GM12878 (cell line): ENCODE results near the gene LPA. TPM values are rescaled to one million over a fixed set of nuclear protein-coding genes. Genes with fewer than 3 reads are reported as not detected.

ENCODE experiments used
- ATAC-seq: fragments of 200-7000 bp; cut with Tn5 transposase; 3 replicates; pipeline ENCODE4 v1.9.1; 2020; ENCODE audit warnings: mild to moderate bottlenecking, moderate library complexity
- BruUV-seq: library from RNA; stranded (reverse); fragments of 400-500 nt; replicated peaks from 2 replicates; lab custom pipeline; 2021; lab: Mats Ljungman, UMichigan
- CTCF ChIA-PET: fragments of 300-600 bp; sonication (Branson Sonifier 250); formaldehyde crosslinking; extraction: SDS; loops from one replicate; lab custom pipeline; 2021; ENCODE audit warnings: inconsistent platforms; lab: Yijun Ruan, JAX
- POLR2A ChIA-PET: fragments of 350-600 bp; formaldehyde crosslinking; extraction: SDS; loops from one replicate; lab custom pipeline; 2021; ENCODE audit warnings: inconsistent platforms; lab: Charles Lee
- RAD21 ChIA-PET: fragments of 300-600 bp; sonication (Branson Sonifier 250); formaldehyde crosslinking; loops from one replicate; lab custom pipeline; 2023; ENCODE audit warnings: antibody characterized with exemption; ENCODE audit not compliant: unreplicated experiment; lab: Charles Lee
- SMC1A ChIA-PET: fragments of 300-600 bp; sonication (Branson Sonifier 250); formaldehyde crosslinking; loops from one replicate; lab custom pipeline; 2023; ENCODE audit not compliant: unreplicated experiment, uncharacterized antibody; lab: Charles Lee
- DNase-seq: peaks from one replicate; pipeline ENCODE4 v3.0.0-alpha.2; 2011; ENCODE audit warnings: low read depth, low spot score
- FAIRE-seq: peaks from 3 replicates; lab custom pipeline; 2011; peaks lifted over from hg19 to GRCh38; lab: Jason Lieb, UNC
- H2AFZ ChIP-seq: 2 replicates; pipeline ENCODE4 v1.6.0; 2011; ENCODE audit warnings: low read depth, low read length, control low read depth; ENCODE audit not compliant: control insufficient read depth
- H3K27ac ChIP-seq: 2 replicates; pipeline ENCODE4 v1.5.1; 2011; ENCODE audit warnings: control low read depth; ENCODE audit not compliant: control insufficient read depth, insufficient read depth
- H3K27me3 ChIP-seq, 2 experiments: replicated peaks in 1 of 2; 2 replicates each; pipeline versions ENCODE4 v1.6.0 to v1.6.1; 2011; ENCODE audit warnings: low read length in 1 of 2; ENCODE audit not compliant: control insufficient read depth in 2 of 2, insufficient read depth in 2 of 2
- H3K36me3 ChIP-seq, 2 experiments: 2 replicates each; pipeline ENCODE4 v1.5.1; 2011; ENCODE audit warnings: low read length in 1 of 2; ENCODE audit not compliant: control insufficient read depth in 2 of 2, insufficient read depth in 2 of 2
- H3K4me1 ChIP-seq: 2 replicates; pipeline ENCODE4 v1.6.1; 2011; ENCODE audit warnings: mild to moderate bottlenecking, low read length, moderate library complexity, mixed read lengths; ENCODE audit not compliant: control insufficient read depth, insufficient read depth
- H3K4me2 ChIP-seq: 2 replicates; pipeline ENCODE4 v1.6.0; 2011; ENCODE audit warnings: control low read depth; ENCODE audit not compliant: control insufficient read depth, insufficient read depth
- H3K4me3 ChIP-seq: fragments of 200-600 bp; sonication (generic); 2 replicates; pipeline ENCODE4 v1.5.1; 2016
- H3K79me2 ChIP-seq: 2 replicates; pipeline ENCODE4 v1.6.0; 2011; ENCODE audit warnings: low read length; ENCODE audit not compliant: control insufficient read depth, insufficient read depth
- H3K9ac ChIP-seq: 2 replicates; pipeline ENCODE4 v1.8.0; 2011; ENCODE audit warnings: low read length, control low read depth, mixed read lengths; ENCODE audit not compliant: control insufficient read depth, insufficient read depth
- H3K9me3 ChIP-seq: replicated peaks from 3 replicates; pipeline ENCODE4 v1.5.1; 2011; ENCODE audit warnings: mild to moderate bottlenecking, low read length; ENCODE audit not compliant: control insufficient read depth, insufficient read depth
- H4K20me1 ChIP-seq: 2 replicates; pipeline ENCODE4 v1.6.0; 2011; ENCODE audit not compliant: control insufficient read depth, insufficient read depth
- ASH2L ChIP-seq: fragments of 300-600, 200-600 bp; sonication (generic); IDR thresholded peaks from 2 replicates; pipeline ENCODE4 v1.6.1; 2017; ENCODE audit warnings: low read depth, mild to moderate bottlenecking, borderline replicate concordance
- ETV6 ChIP-seq, 2 experiments: fragments of 450-650 bp in 1 of 2; IDR thresholded peaks in 1 of 2; conservative IDR thresholded peaks in 1 of 2; 2 replicates each; pipeline ENCODE4 v1.6.1; 2014; ENCODE audit warnings: antibody characterized with exemption in 1 of 2, borderline replicate concordance in 1 of 2, low read depth in 1 of 2, mild to moderate bottlenecking in 1 of 2, moderate library complexity in 1 of 2
- HDAC2 ChIP-seq: fragments of 200-600 bp; sonication (generic); IDR thresholded peaks from 2 replicates; pipeline ENCODE4 v1.6.1; 2017
- JUND ChIP-seq: IDR thresholded peaks from 2 replicates; pipeline ENCODE4 v1.6.1; 2012; ENCODE audit warnings: low read depth, mild to moderate bottlenecking, low read length, improper control_type of control experiment, moderate library complexity
- MYB ChIP-seq: fragments of 150-350 bp; IDR thresholded peaks from 2 replicates; pipeline ENCODE4 v1.6.1; 2014; ENCODE audit warnings: mild to moderate bottlenecking, low read depth, low read length, borderline replicate concordance
- NFYA ChIP-seq: IDR thresholded peaks from 2 replicates; pipeline ENCODE4 v1.6.1; 2011; ENCODE audit warnings: low read depth, mild to moderate bottlenecking, low read length, improper control_type of control experiment, borderline replicate concordance
- NR2C2 ChIP-seq: IDR thresholded peaks from 2 replicates; pipeline ENCODE4 v1.6.1; 2011; ENCODE audit warnings: borderline replicate concordance, low read depth; ENCODE audit not compliant: control insufficient read depth, insufficient read length
- NR2F1 ChIP-seq: fragments of 450-650 bp; conservative IDR thresholded peaks from 2 replicates; pipeline ENCODE4 v1.6.1; 2017; ENCODE audit warnings: mild to moderate bottlenecking
- PRDM15 ChIP-seq: fragments of 450-650 bp; formaldehyde crosslinking; IDR thresholded peaks from 2 replicates; pipeline ENCODE4 v1.4.0; 2020; ENCODE audit warnings: mild to moderate bottlenecking, moderate library complexity
- RB1 ChIP-seq: fragments of 450-650 bp; formaldehyde crosslinking; IDR thresholded peaks from 2 replicates; pipeline ENCODE4 v1.6.1; 2017; ENCODE audit warnings: mild to moderate bottlenecking, borderline replicate concordance
- RELA ChIP-seq: fragments of 450-650 bp; IDR thresholded peaks from 2 replicates; pipeline ENCODE4 v1.8.0; 2014; ENCODE audit warnings: borderline replicate concordance; ENCODE audit not compliant: partially characterized antibody
- RUNX3 ChIP-seq: IDR thresholded peaks from 2 replicates; pipeline ENCODE4 v1.6.1; 2012; ENCODE audit warnings: low read length, inconsistent platforms
- SMARCA5 ChIP-seq: fragments of 450-650 bp; IDR thresholded peaks from 2 replicates; pipeline ENCODE4 v1.6.1; 2017; ENCODE audit warnings: mild to moderate bottlenecking
- SUPT20H ChIP-seq: IDR thresholded peaks from 2 replicates; pipeline ENCODE4 v1.6.1; 2011; ENCODE audit warnings: low read depth, mild to moderate bottlenecking, low read length, moderate library complexity, borderline replicate concordance; ENCODE audit not compliant: control insufficient read depth
- TAF1 ChIP-seq: IDR thresholded peaks from 2 replicates; pipeline ENCODE4 v1.6.1; 2011; ENCODE audit warnings: mild to moderate bottlenecking, low read depth, low read length, borderline replicate concordance
- WRNIP1 ChIP-seq: IDR thresholded peaks from 2 replicates; pipeline ENCODE4 v1.6.1; 2011; ENCODE audit warnings: low read depth, low read length, improper control_type of control experiment, borderline replicate concordance
- YBX1 ChIP-seq: fragments of 450-650 bp; IDR thresholded peaks from 2 replicates; pipeline ENCODE4 v1.6.1; 2016; ENCODE audit warnings: antibody characterized with exemption
- ZNF384 ChIP-seq: IDR thresholded peaks from 2 replicates; pipeline ENCODE4 v1.6.1; 2012; ENCODE audit warnings: low read depth, mild to moderate bottlenecking, low read length, improper control_type of control experiment, borderline replicate concordance
- ZZZ3 ChIP-seq: IDR thresholded peaks from 2 replicates; pipeline ENCODE4 v1.6.1; 2011; ENCODE audit warnings: low read depth; ENCODE audit not compliant: control insufficient read depth, insufficient read length
- WGBS: methylation state at CpG from one replicate; pipeline ENCODE4 v1.1.6; 2016; ENCODE audit warnings: low lambda C conversion rate; ENCODE audit not compliant: insufficient replicate concordance, insufficient coverage; ENCODE audit errors: missing lambda C conversion rate; 5-methylcytosine and 5-hydroxymethylcytosine counted together
- in situ Hi-C: fragments of 300-500 bp; cut with MboI; formaldehyde crosslinking; loops from 9 replicates; pipeline ENCODE4 v1.14.3; 2018; ENCODE audit warnings: mixed read lengths
- intact Hi-C: fragments of 100-400 bp; cut with micrococcal nuclease; formaldehyde crosslinking; loops from one replicate; pipeline ENCODE4 v1.14.2; 2022; ENCODE audit not compliant: unreplicated experiment
- polyA plus RNA-seq, 11 experiments: library from polyadenylated mRNA; depleted of rRNA in 4 of 11; unstranded in 6 of 11; stranded (reverse) in 5 of 11; fragments of >200 nt; fragmentation: Nextera tagmentation in 4 of 11; fragmentation: Illumina TruSeq in 1 of 11; extraction: Ambion mirVana in 4 of 11; extraction: Trizol in 1 of 11; gene quantifications; 1 replicate in 1 of 11; 2 replicates in 10 of 11; pipeline versions ENCODE4 v1.2.1 to v1.2.3, GENCODE V29; 2011 to 2016; ENCODE audit warnings: inconsistent platforms in 2 of 11, missing spikeins in 2 of 11, low read depth in 1 of 11
- total RNA-seq, 4 experiments: library from RNA; depleted of rRNA in 3 of 4; stranded (reverse); fragments of >200 nt in 3 of 4; fragmentation: Illumina TruSeq in 1 of 4; extraction: Trizol in 1 of 4; gene quantifications; 2 replicates each; pipeline versions ENCODE4 v1.2.1 to v1.2.3, GENCODE V29; 2013 to 2021
- TF ChIP-seq, protein P1 (sequence below): IDR thresholded peaks from 2 replicates; pipeline ENCODE4 v1.6.1; 2011; ENCODE audit warnings: low read depth, low read length, improper control_type of control experiment, borderline replicate concordance

Gene LPA
- total and polyA plus RNA-seq, 10 of the 15 experiments (the other 5 are each of a cell fraction or from before 2014, with no cell fraction given) = 0.03 to 2.8 (median 0.57) TPM

GRCh38 chr6:160532315-160532714, 131.8 kb downstream of the LPA start (continued):
- no peak for TF ChIP-seq PRDM15 (CRISPR knock-in tag)
- TF ChIP-seq RB1 = no peak
- no peak for TF ChIP-seq NFYA
- no peak for TF ChIP-seq ASH2L
- no peak for TF ChIP-seq SMARCA5

DNA sequence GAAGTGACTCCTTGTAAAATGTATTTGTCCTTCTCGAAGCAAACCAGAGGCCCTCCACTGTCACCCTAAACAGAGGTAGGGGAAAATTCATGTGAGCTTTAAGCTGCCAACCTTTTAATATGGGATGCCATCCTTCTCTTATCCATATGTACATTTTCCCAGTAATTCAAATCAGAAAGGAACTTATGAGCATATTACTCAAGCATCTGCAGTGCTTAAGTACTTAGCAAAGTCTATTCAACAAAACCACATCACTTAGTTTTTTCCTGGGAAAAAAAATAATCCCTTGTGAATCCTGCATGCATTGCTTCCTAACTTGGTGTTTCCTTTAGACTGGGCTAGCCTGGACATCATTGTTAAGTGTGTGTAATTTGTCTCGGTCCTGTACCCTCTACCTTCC, 132.2 kb downstream of the LPA start:
- intact Hi-C loops = loop anchor here (5.0 kb wide), 1 partner anchor 670 kb away; no protein-coding TSS in a partner anchor
- Histone ChIP-seq H3K27me3 (no peaks in the 10 kb centered on the region), H3K79me2 (no peaks in the 10 kb centered on the region), H3K27ac (no peak overlapping the region), H3K4me3 (no peak overlapping the region), H4K20me1 (no peaks in the 10 kb centered on the region), H2AFZ (no peak overlapping the region), H3K9me3 (no peaks in the 10 kb centered on the region; the same call in 2 of the 3 replicates), H3K9ac (no peak overlapping the region), H3K36me3 (no peaks in the 10 kb centered on the region), H3K4me2 (no peak overlapping the region), H3K4me1 (no peaks in the 10 kb centered on the region)
- ChIA-PET RAD21 (no interaction called here), CTCF (interaction anchor here (0.8 to 3.8 kb wide), 4 partner anchors 10 to 394 kb away, joined by 3 to 69 read pairs (median 9); no protein-coding TSS in a partner anchor), SMC1A (interaction anchor here (1.3 kb wide), 1 partner anchor 601 kb away, joined by 3 read pairs; no protein-coding TSS in a partner anchor), POLR2A (interaction anchor here (0.8 kb wide), 1 partner anchor 11 kb away, joined by 3 read pairs; no protein-coding TSS in a partner anchor)
- BruUV-seq = no TSS peak
- DNase-seq (no peak), FAIRE-seq (no peak), ATAC-seq (no peak)
- in situ Hi-C loops = no loop called here
- WGBS = 3% methylated on average over 2 of the region's 2 CpGs
- TF ChIP-seq RUNX3 (no peak), TAF1 (no peak), NR2C2 (no peak), WRNIP1 (no peak), HDAC2 (no peak), SUPT20H (no peak), ZNF384 (no peak), JUND (no peak), ZZZ3 (no peak), NR2F1 (no peak), YBX1 (no peak), ETV6 (conservative IDR thresholded peaks at IDR 0.05 in 1 of 2, IDR thresholded peaks at IDR 0.05 in 1 of 2; ENCODE audit: borderline replicate concordance in 1 of 2, low read depth in 1 of 2) (no peak), RELA (no peak), MYB (no peak)
- TF ChIP-seq, protein P1, sequence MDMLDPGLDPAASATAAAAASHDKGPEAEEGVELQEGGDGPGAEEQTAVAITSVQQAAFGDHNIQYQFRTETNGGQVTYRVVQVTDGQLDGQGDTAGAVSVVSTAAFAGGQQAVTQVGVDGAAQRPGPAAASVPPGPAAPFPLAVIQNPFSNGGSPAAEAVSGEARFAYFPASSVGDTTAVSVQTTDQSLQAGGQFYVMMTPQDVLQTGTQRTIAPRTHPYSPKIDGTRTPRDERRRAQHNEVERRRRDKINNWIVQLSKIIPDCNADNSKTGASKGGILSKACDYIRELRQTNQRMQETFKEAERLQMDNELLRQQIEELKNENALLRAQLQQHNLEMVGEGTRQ = no peak
